Measurements from ENCODE around the gene PRMT6. TPM values are rescaled to one million over a fixed set of nuclear protein-coding genes. Genes with fewer than 3 reads are reported as not detected.

Gene PRMT6
- total RNA-seq, 4 donors from 2014 or later: 13.4 to 22.2 (median 21.7) TPM

GRCh38 chr1:107096690-107097089, 40.2 kb downstream of the PRMT6 start:
- intact Hi-C loops (cut with DNase I): no loop called here
- WGBS, 2 donors: 56 to 67% methylated on average over 2 of the region's 2 CpGs
- DNase-seq: no peak
- Histone ChIP-seq H3K36me3 (no peaks in the 10 kb centered on the region), H3K9me3 (no peaks in the 10 kb centered on the region), H3K27me3 (no peaks in the 10 kb centered on the region), H3K27ac (no peak overlapping the region), H3K4me1 (no peaks in the 10 kb centered on the region), H3K4me3 (replicated peaks in 1 of 3) (no peak overlapping the region)
- TF ChIP-seq CTCF (IDR thresholded peaks at IDR 0.05) (no peak), POLR2A (IDR thresholded peaks at IDR 0.05) (no peak)

GRCh38 chr1:107098961-107099360, 42.5 kb downstream of the PRMT6 start:
- no peaks in the 10 kb centered on the region for H3K27me3 ChIP-seq
- DNase-seq: no peak
- intact Hi-C loops (cut with DNase I): no loop called here

GRCh38 chr1:107100331-107100984, 44.0 kb downstream of the PRMT6 start:
- no peaks in the 10 kb centered on the region for H3K4me1 ChIP-seq
- H3K4me3 ChIP-seq (replicated peaks in 1 of 3): no peak overlapping the region
- no peak overlapping the region for H3K27ac ChIP-seq
- no peaks in the 10 kb centered on the region for H3K27me3 ChIP-seq
- intact Hi-C loops (cut with DNase I): no loop called here
- no peaks in the 10 kb centered on the region for H3K36me3 ChIP-seq
- H3K9me3 ChIP-seq: no peaks in the 10 kb centered on the region
- WGBS, 2 donors: 68 to 81% methylated on average over 3 of the region's 3 CpGs
- DNase-seq: no peak
- TF ChIP-seq CTCF (IDR thresholded peaks at IDR 0.05) (no peak), POLR2A (IDR thresholded peaks at IDR 0.05) (no peak)

More at GRCh38 chr1:107098961-107099360, 42.5 kb downstream of the PRMT6 start:
- Histone ChIP-seq H3K9me3 (no peaks in the 10 kb centered on the region), H3K36me3 (no peaks in the 10 kb centered on the region), H3K27ac (no peak overlapping the region), H3K4me3 (replicated peaks in 1 of 3) (no peak overlapping the region), H3K4me1 (no peaks in the 10 kb centered on the region)
- TF ChIP-seq POLR2A (IDR thresholded peaks at IDR 0.05) (no peak), CTCF (IDR thresholded peaks at IDR 0.05) (no peak)
- WGBS, 2 donors: 86 to 87% methylated on average over 3 of the region's 3 CpGs

- H3K4me1 ChIP-seq: no peaks in the 10 kb centered on the region
- WGBS, 2 donors: 86 to 92% methylated on average over 3 of the region's 3 CpGs
- DNase-seq: no peak
- TF ChIP-seq CTCF (IDR thresholded peaks at IDR 0.05): no peak
- TF ChIP-seq POLR2A (IDR thresholded peaks at IDR 0.05): no peak
- H3K9me3 ChIP-seq: no peaks in the 10 kb centered on the region
- no peaks in the 10 kb centered on the region for H3K27me3 ChIP-seq
- no peak overlapping the region for H3K27ac ChIP-seq
- H3K4me3 ChIP-seq (replicated peaks in 1 of 3): no peak overlapping the region
- no peaks in the 10 kb centered on the region for H3K36me3 ChIP-seq
- intact Hi-C loops (cut with DNase I): no loop called here
Observed at GRCh38 chr1:107105914-107106313, 49.4 kb downstream of the PRMT6 start.

Other genes with a start within 250 kb of the PRMT6 start
- gene NTNG1, start 84.4 kb downstream of the PRMT6 start, total RNA-seq: under 1 TPM in 3 of 4 donors, not detected in 1; 0.33 to 0.56 (median 0.54) TPM